ENCODE results near the gene STPG1.

GRCh38 chr1:24459551-24460266 lies 46.1 kb upstream of the STPG1 start:
- TF ChIP-seq CTCF (conservative IDR thresholded peaks at IDR 0.05; ENCODE audit: low read depth, low read length): no peak
- no peak for TF ChIP-seq EZH2 (IDR thresholded peaks at IDR 0.05; ENCODE audit: low read length, unreplicated experiment)
- no peak for TF ChIP-seq EZH2phosphoT487 (IDR thresholded peaks at IDR 0.05; ENCODE audit: borderline replicate concordance, low read length)
